Gastroesophageal sphincter (tissue), 4 donors: ENCODE measurements around the gene ZNF512B. TPM values are rescaled to one million over a fixed set of nuclear protein-coding genes. Genes with fewer than 3 reads are reported as not detected.

Source experiments
- ATAC-seq: fragments of 150-250 bp; one replicate; pipeline ENCODE4 v1.9.1; 2016; ENCODE audit warnings: mild to moderate bottlenecking, moderate library complexity
- H3K27ac ChIP-seq, 4 donors: fragments of 200-600 bp; sonication (generic) in 3 of 4; 1 replicate in 3 of 4; 2 replicates in 1 of 4; pipeline ENCODE4 v1.5.1; 2016 to 2019
- H3K27me3 ChIP-seq: fragments of 200-600 bp; sonication (generic); one replicate; pipeline ENCODE4 v1.5.1; 2019
- H3K36me3 ChIP-seq, 2 donors: fragments of 200-600 bp; sonication (generic); one replicate each; pipeline ENCODE4 v1.5.1; 2019; ENCODE audit warnings: control low read depth in 1 of 2
- H3K4me1 ChIP-seq, 3 donors: fragments of 200-600 bp; sonication (generic); 1 replicate in 2 of 3; 2 replicates in 1 of 3; pipeline ENCODE4 v1.5.1; 2016 to 2019; ENCODE audit warnings: control low read depth in 2 of 3
- H3K4me3 ChIP-seq, 2 donors: fragments of 200-600 bp; sonication (generic); one replicate each; pipeline ENCODE4 v1.5.1; 2019; ENCODE audit warnings: mild to moderate bottlenecking in 1 of 2, moderate library complexity in 1 of 2
- H3K9me3 ChIP-seq, 3 donors: fragments of 200-600 bp; sonication (generic); one replicate each; pipeline ENCODE4 v1.5.1; 2017 to 2019; ENCODE audit warnings: control low read depth in 2 of 3
- EP300 ChIP-seq: sonication (generic); formaldehyde crosslinking; IDR thresholded peaks from one replicate; pipeline ENCODE4 v1.6.1; 2017; ENCODE audit warnings: antibody characterized with exemption, mild to moderate bottlenecking
- POLR2A ChIP-seq, 2 donors: fragments of 450-650 bp; IDR thresholded peaks; one replicate each; pipeline ENCODE4 v1.6.1; 2017; ENCODE audit warnings: antibody characterized with exemption in 2 of 2, mild to moderate bottlenecking in 2 of 2, moderate library complexity in 1 of 2
- POLR2AphosphoS5 ChIP-seq: sonication (generic); formaldehyde crosslinking; IDR thresholded peaks from one replicate; pipeline ENCODE4 v1.6.1; 2017; ENCODE audit warnings: antibody characterized with exemption
- WGBS, 2 donors: methylation state at CpG; one replicate each; pipeline ENCODE4 v1.1.5; 2018; ENCODE audit warnings: low coverage in 1 of 2; 5-methylcytosine and 5-hydroxymethylcytosine counted together
- total RNA-seq, 4 donors: library from RNA; depleted of rRNA; stranded (reverse); fragments of >200 nt; gene quantifications; one replicate each; pipeline ENCODE4 v1.1.0, GENCODE V29; 2016
- TF ChIP-seq, protein P1 (sequence below), 4 experiments: fragments of 200-600 bp in 2 of 4; fragments of 450-650 bp in 2 of 4; sonication (generic) in 1 of 4; IDR thresholded peaks; one replicate each; pipeline ENCODE4 v1.5.1; 2017 to 2019; ENCODE audit warnings: antibody characterized with exemption in 4 of 4, mild to moderate bottlenecking in 2 of 4, moderate library complexity in 2 of 4

ZNF512B gene
- total RNA-seq, 4 donors from 2014 or later = 9.0 to 13.8 (median 10.0) TPM

DNA sequence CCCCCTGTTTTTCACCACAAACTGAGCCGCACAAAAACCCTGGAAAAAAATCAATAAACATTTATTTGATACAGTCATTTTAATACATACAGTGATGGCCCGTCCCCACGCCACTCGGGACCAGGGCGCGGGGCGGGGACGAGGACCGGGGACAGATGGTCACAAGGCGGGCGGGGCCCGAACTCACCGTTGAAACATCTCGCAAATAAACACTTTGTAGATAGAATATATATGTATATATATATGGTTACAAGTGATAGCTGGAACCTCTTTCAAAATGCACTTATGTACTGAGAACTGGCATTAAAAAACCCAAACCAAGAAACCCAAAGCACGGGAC, 13.1 kb downstream of the ZNF512B start:
- WGBS, 2 donors = 0 to 2% methylated on average over 11 to 15 of the region's 15 CpGs
- Histone ChIP-seq H3K4me1 (peaks cover 0 to 60% (median 42%) of the 10 kb centered on the region in 3 donors), H3K36me3 (peaks cover 0 to 33% of the 10 kb centered on the region in 2 donors), H3K27me3 (no peaks in the 10 kb centered on the region), H3K9me3 (no peaks in the 10 kb centered on the region), H3K27ac (peak overlapping the region in 3 of 4 donors; percentile 72 to 95 (median 80)), H3K4me3 (peak overlapping the region; percentile 42 to 99)
- no peak for ATAC-seq
- TF ChIP-seq POLR2A (IDR thresholded peaks at IDR 0.05) = no peak
- TF ChIP-seq EP300 = no peak
- TF ChIP-seq POLR2AphosphoS5 = no peak
- TF ChIP-seq, protein P1, sequence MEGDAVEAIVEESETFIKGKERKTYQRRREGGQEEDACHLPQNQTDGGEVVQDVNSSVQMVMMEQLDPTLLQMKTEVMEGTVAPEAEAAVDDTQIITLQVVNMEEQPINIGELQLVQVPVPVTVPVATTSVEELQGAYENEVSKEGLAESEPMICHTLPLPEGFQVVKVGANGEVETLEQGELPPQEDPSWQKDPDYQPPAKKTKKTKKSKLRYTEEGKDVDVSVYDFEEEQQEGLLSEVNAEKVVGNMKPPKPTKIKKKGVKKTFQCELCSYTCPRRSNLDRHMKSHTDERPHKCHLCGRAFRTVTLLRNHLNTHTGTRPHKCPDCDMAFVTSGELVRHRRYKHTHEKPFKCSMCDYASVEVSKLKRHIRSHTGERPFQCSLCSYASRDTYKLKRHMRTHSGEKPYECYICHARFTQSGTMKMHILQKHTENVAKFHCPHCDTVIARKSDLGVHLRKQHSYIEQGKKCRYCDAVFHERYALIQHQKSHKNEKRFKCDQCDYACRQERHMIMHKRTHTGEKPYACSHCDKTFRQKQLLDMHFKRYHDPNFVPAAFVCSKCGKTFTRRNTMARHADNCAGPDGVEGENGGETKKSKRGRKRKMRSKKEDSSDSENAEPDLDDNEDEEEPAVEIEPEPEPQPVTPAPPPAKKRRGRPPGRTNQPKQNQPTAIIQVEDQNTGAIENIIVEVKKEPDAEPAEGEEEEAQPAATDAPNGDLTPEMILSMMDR (IDR thresholded peaks at IDR 0.05) = no peak

DNA sequence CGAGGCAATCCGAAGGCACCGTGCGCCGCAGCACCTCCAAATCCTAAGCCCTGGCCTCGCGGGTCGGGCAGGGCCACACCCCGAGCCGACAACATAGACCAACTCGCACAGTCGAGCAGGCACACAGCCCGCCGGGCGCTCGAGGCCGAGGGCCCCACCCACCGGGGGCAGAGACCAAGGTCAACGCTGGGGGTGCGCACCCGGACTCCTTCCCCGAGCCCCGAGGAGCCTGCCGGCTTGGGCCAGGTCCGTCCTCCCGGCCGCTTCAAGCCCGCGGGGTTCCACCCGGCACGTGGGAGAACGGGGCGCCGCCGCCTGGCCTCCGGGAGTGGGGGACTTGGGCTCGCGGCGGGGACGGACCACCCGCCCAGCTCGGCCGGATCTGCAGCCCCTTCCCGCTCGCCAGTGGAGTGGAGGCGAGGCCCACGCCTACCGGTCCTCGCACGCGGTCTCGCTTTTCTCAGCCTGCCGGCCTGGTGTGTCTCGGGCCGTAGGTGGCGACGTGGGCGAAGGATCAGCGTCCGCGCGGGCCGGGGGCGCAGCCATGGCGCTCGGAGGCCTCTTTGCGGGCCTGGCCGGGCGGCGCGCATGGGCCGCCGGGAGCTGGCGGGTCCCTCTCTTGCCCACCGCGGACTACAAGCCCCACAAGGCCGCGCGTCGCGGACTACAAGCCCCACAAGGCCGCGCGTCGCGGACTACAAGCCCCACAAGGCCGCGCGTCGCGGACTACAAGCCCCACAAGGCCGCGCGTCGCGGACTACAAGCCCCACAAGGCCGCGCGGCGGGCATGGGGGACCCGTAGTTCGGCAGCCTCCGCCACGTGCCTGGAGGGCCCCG, 13.7 kb downstream of the ZNF512B start, which contains the start of gene UCKL1:
Gene UCKL1 (minus strand): TSS at position 590 of the 837 bp plus-strand sequence. CDS start 44 bp downstream, at position 546.
- ATAC-seq = peak; percentile 88
- Histone ChIP-seq H3K4me1 (peaks cover 0 to 66% (median 48%) of the 10 kb centered on the region in 3 donors), H3K9me3 (no peaks in the 10 kb centered on the region), H3K36me3 (peaks cover 0 to 27% of the 10 kb centered on the region in 2 donors), H3K4me3 (peak within 1 kb of the TSS; percentile 81 to 99), H3K27me3 (no peaks in the 10 kb centered on the region), H3K27ac (peak within 1 kb of the TSS; percentile 79 to 97 (median 95))
- TF ChIP-seq POLR2AphosphoS5 (peak; percentile 42), POLR2A (IDR thresholded peaks at IDR 0.05) (peak; percentile 82 to 84), EP300 (no peak)
- TF ChIP-seq, protein P1 (IDR thresholded peaks at IDR 0.05) = no peak
- 0% methylated on average over 13 of the region's 105 CpGs; no CpG with 5 or more reads in 1 of the 2 donors for WGBS, 2 donors

DNA sequence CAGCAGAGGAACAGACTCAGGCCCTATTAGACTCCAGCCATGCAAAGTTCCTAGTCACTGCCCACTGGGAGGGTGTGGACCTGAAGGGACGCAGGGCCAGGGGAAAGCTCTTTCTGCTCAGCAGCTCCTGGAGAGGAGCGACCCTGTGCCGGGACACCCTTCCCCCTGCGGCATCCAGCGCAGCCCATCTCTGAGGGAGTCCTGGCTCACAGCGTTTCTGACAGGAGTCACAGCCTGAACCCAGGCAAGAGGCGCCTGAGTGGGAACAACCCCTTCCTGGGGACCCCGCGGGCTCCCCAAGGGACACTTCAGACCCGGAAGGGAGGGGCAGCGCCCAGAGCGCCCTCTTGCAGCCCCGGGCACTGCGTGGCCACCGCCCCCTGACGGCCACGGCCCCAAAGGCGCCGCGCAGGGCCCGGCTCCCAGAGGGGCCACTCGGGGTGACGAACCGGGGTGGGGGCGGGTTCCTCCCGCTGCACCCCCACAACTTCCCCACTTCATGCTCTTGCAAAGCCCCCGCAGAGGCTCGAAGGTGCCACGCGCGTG, 14.4 kb downstream of the ZNF512B start:
- Histone ChIP-seq H3K36me3 (peaks cover 0 to 20% of the 10 kb centered on the region in 2 donors), H3K4me1 (peaks cover 2 to 73% (median 55%) of the 10 kb centered on the region in 3 donors), H3K27me3 (no peaks in the 10 kb centered on the region), H3K27ac (peak overlapping the region; percentile 79 to 97 (median 95)), H3K4me3 (peak overlapping the region; percentile 81 to 99), H3K9me3 (no peaks in the 10 kb centered on the region)
- no peak for ATAC-seq
- 0% methylated on average over 1 to 6 of the region's 31 CpGs for WGBS, 2 donors
- TF ChIP-seq POLR2AphosphoS5 (no peak), EP300 (no peak), POLR2A (IDR thresholded peaks at IDR 0.05) (no peak)
- TF ChIP-seq, protein P1 (IDR thresholded peaks at IDR 0.05) = peak in 3 of 4 experiments; percentile 36 to 71 (median 38)

DNA sequence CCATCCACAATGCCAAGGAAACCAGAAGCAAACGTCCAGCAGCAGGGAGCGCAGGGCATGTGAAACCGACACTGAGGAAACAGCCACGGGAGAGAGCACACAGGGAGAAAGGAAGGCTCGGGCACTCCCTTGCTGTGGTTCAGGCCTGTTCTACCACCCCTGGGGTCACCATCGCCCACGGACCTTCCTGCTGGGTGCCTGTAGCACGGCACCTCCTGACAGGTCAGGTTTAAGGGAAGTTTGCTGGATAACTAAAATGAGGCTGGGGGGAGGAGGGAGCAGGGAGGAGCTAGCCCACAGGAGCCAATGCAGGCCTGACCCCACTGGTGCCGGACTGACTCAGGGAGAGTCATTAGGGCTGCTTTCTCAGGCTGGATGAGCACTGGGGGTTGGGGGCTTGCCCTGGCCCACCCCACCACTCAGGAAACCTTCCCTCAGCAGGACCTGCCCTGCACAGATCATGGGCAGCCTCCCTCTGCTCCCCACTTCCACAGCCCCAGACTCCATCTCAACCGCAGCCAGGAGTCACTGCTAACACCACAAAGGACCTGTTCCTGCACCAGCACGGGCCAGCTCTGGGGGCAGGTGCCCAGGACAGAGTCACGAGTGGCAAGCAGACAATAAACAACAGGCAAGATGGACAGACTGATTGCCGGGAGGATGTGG, 15.8 kb downstream of the ZNF512B start:
- Histone ChIP-seq H3K27me3 (no peaks in the 10 kb centered on the region), H3K4me1 (peaks cover 2 to 88% (median 70%) of the 10 kb centered on the region in 3 donors), H3K27ac (peak overlapping the region in 3 of 4 donors; percentile 95 to 97 (median 95)), H3K36me3 (peaks cover 0 to 6% of the 10 kb centered on the region in 2 donors), H3K4me3 (peak overlapping the region in 1 of 2 donors; percentile 99), H3K9me3 (no peaks in the 10 kb centered on the region)
- WGBS, 2 donors = 36 to 40% methylated on average over 3 to 5 of the region's 13 CpGs
- no peak for ATAC-seq
- TF ChIP-seq, protein P1 (IDR thresholded peaks at IDR 0.05) = no peak
- TF ChIP-seq POLR2A (IDR thresholded peaks at IDR 0.05) (no peak), POLR2AphosphoS5 (no peak), EP300 (no peak)
